ENCODE results near the gene PLEKHG4.

Gene PLEKHG4

GRCh38 chr16:67329901-67330300 is 50.6 kb downstream of the PLEKHG4 start:
- no peak for DNase-seq (ENCODE audit: low read depth, low spot score)

GRCh38 chr16:67333315-67333714 is 54.0 kb downstream of the PLEKHG4 start:
- no peak for DNase-seq (ENCODE audit: low read depth, low spot score)

- no peak for DNase-seq (ENCODE audit: low read depth, low spot score)
Measured at GRCh38 chr16:67336116-67336515, 56.8 kb downstream of the PLEKHG4 start.

GRCh38 chr16:67336648-67337047 is 57.3 kb downstream of the PLEKHG4 start:
- DNase-seq (ENCODE audit: low read depth, low spot score): no peak
